NCI-H2029 (cell line): ENCODE results near the gene RIGI.
"Not testable (repeated sequence)": the region's sequence is repeated elsewhere in the genome, so short reads cannot be mapped to it uniquely, and the experiment has no call there.

Source experiments
- DNase-seq: peaks from one replicate; lab custom pipeline; 2025; lab: John Stamatoyannopoulos, UW

Gene RIGI

DNA sequence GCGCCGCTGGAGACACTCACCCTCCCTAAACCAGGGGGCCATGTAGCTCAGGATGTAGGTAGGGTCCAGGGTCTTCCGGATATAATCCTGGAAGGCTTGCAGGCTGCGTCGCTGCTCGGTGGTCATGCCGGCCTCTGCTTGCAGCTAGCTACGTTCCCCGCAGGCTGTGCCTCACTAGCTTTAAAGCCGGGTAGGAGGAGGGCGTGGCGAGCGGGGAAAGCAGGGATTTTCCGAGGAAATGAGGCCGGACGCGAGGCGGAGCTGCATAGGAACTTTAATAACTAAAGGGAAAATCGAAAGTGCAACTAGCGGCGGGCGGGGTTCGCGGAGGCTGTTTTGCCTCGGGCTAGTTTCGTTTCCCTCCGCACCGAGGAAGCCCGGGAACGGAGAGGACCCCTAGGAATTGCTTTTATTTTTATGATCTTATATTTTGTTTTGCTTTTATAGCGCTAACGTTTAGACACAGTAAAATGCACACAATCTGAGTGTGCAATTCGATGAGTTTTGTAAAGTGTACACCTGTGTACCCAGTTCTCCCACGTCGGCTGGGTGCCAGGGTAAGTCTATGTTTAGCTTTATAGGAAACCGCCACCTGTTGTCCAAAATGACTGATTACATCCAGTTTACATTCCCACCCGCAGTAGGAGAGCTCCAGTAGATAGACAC lies at the start of gene RIGI:
RIGI (minus strand) TSS at position 156 of the 666 bp plus-strand sequence; CDS start at position 126, 30 bp downstream.
- peak; percentile 88 for DNase-seq

DNA sequence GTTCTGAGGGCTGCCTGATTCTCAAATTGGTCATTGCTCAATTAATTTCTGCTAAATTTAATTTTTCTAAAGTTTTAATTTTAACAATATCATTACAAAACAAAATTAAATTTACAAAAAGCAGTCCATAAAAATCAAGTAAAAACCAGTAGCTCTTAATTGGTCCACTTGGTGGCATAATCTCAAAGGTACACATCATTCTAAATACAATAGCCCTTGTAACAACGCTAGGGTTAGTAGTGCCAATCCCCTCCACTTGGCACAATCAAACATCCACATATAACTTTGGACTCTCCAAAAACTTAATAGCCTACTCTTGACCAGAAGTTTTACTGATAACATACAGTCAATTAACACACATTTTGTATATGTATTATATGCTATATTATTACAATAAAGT lies 48.9 kb upstream of the RIGI start:
- no peak for DNase-seq

DNA sequence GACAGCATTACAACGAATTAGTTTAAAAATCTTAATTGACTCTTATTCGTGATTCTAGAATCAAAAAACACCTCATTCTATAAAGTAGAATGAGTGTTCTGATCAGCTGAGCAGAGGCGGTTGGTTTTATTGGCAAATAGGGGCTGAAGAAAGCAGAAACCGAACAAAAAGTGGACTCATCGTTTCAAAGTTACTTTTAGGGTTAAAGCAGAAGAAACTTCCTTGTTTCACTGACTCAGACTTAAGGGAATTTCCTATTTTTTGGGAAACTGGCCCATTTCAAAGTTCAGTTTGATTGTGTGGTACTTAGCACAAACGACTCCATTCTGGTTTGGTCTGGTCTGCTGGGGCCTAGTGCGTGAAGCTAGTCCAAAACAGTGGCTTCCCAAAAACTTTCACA lies 47.8 kb upstream of the RIGI start:
- DNase-seq = no peak

DNA sequence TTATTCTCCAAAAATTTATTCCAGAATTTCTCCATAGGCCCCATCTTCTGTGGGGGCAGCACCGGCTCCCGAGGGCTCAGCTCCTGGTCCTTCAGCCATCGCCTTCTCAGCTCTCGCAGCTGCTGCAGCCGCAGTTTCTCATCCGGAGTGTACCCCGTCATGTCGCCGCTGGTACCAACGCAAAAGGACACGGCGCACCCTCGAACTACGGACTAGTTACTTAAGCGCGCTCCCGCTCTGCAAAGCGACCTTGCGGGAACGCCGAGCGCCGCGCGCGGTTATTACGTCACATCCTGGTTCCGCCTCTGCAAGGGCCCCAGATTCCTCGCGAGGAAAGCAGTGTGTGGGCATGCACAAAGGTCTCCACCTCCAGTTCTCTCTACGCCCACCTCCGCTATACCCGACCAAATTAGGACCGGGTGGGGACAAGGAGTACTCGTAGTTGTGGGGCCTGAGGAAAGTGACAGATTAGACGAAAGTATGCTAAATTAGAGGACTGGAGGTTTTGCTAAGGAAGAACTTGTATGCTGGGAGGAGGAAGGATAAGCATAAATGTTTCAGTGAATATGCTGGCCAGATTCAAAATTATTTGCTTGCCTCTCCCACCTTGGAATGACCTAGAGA lies 47.0 kb upstream of the RIGI start, which contains the start of gene NDUFB6:
NDUFB6 (minus strand) TSS at position 260 of the 624 bp plus-strand sequence; CDS start at position 161, 99 bp downstream.
- DNase-seq = peak; percentile 91

DNA sequence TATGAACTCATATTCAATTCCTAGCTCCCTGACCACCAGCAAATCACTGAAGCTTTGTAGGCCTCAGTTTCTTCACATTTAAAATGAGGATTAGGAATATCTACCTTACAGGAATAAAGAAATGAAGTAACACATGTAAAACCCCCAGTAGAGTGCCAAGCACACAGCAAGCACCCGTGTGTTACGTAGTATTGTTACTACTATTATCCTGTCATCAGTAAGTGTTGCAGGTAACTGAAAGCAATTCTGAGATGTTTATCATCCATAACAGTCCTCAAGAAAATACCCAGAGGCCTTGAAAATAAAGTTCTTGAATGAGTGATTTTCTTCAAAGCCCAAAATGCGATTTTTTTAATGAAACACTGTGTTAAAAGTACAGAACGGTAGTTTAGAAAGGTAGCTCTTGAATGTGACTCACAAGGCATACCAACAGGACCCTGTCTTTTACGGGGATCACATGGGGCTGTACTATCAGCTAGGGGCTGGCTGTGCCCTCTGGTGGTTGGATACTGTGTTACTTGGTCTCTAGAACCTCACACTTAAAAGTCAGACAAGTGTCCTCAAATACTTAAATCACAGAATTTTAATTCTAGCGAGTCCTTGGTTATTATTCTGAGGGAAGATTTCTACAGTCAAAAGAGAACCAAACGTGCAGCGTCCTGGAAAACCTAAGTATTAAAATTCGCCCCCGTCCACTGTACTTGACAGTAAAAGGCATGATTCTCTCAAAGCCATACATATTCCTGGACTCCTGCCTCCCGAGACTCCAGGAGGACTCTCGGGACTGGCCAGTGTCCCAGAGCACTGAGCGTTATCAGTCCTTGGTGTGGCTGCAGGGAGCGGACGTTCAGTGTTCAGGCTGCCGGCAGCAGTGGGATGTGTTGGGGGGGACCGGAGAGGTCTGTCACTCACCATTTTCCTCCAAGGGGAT lies 46.2 kb upstream of the RIGI start:
- peak; percentile 53 for DNase-seq

DNA sequence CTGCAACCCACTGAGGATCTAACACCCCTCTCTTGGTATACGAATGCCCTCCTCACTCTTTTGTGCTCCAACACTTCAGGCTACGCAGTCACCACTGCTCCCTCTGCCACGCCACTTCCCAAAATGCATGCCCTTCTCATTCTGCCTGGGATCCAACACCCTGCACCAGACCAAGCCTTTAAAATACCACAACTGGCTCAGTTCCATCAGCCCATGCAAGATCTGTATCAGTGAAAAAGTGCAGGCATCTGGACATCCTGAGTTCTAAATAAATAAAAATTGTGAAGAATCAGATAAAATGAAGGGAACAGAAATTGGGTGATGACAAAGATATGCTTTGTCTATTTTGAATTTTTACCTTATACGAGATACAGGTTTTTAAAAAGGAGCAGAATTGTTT lies 44.3 kb upstream of the RIGI start:
- DNase-seq = no peak

DNA sequence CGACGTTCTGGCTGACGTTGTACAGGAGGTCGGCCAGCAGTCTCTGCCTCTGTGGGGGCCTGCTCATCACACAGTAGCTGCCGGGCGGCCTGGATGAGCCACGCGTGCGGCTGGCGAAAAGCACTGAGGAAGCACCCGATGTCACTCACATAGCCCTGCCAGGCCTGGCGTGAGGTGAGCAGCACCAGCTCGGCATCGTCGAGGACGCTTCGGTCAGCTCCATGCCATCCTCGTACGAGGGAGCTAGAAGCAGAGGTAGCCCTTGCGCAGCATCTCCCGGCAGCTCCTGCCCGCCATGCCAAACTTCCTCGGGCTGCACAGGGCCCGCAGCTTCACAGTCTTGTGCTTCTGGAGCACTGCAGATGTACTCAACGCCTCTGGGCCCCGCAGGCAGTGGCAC lies 40.8 kb upstream of the RIGI start:
- DNase-seq = no peak

DNA sequence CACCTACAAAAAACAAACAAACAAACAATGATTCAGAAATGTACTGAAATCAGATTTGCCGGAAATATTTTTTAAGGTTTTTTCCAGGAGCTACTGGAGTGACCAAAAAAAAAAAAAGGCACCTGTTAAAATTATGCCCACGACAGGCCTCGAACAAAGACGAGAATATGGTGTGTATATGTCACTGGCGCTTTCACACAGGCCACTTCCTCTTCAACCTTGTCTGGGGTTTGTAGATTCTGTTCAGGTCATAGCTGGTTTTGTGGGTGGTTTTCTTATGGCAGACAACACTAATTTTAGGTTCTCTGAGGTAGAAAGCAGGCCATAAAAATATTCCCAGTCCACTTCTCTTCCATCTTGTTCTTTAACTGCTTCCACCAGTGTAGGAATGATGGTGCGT lies 40.0 kb upstream of the RIGI start:
- no peak for DNase-seq

DNA sequence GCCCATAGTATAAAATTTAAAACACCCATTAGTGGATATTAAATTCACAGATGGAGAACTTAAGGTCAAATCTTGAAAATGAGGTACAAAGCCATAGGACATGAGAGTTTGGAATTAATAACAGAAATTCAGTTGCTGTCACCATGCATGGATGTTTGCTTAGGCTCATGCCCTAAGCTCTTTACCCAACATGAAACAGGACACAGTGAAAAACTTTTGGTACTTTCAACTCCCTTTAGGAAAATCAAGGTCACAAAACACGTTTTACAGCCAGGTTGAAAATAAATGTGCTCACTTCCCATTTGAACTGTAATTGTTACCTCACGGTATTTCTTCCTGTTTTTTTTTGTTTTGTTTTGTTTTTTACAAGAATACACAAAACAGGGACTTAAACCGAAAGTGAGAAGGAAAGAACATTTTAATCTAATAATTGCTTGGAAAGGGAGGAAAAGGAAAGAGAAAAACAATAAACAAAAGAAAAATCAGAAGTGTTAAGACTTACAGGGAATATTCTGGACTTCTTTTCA lies 32.5 kb upstream of the RIGI start:
- no peak for DNase-seq

DNA sequence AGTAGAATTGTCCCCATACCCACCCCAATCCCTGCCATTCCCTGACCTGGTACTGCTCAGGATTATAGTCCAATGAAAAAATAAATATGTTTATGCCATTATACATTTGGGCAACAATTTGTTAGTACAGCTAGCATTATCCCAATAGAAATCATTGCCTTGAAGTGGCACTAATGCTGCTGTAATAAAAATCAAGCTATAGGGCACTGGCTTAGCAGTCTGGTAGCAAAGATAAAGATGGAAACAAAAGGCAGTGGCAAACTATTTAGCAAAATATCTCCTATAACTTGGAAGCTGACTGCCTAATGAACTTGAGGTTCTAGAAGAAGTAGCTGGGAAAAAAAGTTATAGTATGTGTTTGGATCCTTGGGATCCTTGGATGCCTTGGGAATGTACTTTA lies 28.6 kb upstream of the RIGI start:
- no peak for DNase-seq

DNA sequence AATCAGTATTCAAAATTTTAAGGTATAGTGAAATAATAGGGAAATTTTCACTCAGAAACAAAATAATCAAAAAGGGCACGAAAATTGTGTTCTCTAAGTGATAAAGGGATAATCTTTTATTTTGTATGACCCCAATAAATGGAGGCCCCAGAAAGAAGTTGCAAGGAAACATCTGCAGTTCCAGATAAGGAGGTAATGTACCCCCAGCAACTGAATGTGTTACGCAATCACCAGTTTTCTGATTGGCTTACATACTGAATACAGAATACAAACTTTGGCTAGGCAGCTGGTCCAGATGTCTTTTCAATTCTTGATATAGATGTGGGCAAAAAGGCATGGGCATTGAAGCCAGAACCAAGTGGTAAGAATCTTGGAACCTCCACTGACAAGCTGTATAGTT lies 28.1 kb upstream of the RIGI start:
- no peak for DNase-seq

DNA sequence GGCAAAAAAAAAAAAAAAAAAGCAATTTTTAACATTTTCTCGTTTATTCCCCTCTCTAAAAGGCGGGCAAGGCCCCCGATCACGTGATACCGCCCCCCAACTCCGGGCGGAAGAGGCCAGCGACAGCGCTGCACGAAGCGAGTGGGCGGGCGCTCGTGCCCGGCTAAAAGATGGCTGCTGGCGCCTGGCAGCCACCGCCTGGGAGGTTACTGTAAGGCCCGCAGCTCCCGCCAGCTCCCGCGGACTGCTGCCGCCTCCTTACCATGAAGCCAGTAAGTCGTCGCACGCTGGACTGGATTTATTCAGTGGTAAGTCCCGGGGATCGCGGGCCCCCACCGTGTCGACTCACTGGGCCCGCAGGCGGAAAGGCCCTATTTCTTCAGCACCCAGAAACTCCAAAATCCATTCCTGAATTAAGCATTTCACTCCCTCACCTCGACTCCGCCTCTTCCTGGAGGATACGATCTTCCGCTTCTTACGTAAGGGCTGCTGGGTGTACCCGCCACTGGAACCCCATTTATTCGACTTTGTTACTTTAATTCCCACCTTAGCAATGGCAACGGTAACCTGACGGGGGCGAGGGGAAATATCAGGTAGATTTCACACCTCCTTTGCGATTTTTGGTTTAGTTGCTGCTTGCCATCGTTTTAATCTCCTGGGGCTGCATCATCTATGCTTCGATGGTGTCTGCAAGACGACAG lies 26.3 kb upstream of the RIGI start, which contains the start of the genes SMIM27 and TOPORS:
SMIM27 (plus strand) TSS at position 156 of the 701 bp plus-strand sequence; CDS start at position 264, 108 bp downstream.
TOPORS (minus strand) TSS at position 415 of the 701 bp plus-strand sequence; CDS start at position 265, 150 bp downstream.
- DNase-seq = peak; percentile 91

DNA sequence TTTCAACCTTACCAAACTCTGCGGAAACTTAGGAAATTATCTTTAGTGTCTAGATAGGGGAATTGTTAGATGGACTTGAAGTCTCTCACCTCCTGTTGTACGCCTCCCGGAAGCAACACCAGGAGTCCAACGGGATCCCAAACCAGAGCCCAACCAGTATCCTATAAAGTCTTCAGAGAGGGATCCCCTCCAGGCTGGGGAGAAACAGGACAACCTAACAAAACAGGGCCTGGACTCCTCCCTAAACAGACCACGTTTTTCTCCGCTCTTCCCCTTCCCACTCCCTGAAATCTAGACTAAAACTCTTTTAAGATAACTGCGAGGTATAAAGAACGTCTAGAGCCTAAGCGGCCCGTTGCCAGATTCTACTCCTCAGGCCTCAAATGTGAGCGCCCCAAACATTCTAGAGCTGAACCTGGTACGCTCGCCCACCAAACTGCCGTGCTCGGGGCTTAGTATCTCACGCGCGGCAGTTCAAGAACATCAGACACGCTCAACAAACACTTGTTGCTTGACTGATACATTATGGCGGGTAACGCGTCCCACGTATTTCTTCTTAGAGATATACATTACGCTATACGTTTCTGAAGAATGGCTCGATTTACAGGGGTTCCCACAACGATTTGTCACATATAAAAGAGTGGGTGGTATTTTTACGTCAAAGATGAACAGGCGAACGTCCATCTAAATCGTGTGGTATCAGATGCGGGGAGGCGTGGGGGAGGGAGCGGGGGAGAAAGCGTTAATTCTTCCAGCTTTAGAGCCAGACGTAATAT lies 25.5 kb upstream of the RIGI start:
- peak; percentile 47 for DNase-seq

DNA sequence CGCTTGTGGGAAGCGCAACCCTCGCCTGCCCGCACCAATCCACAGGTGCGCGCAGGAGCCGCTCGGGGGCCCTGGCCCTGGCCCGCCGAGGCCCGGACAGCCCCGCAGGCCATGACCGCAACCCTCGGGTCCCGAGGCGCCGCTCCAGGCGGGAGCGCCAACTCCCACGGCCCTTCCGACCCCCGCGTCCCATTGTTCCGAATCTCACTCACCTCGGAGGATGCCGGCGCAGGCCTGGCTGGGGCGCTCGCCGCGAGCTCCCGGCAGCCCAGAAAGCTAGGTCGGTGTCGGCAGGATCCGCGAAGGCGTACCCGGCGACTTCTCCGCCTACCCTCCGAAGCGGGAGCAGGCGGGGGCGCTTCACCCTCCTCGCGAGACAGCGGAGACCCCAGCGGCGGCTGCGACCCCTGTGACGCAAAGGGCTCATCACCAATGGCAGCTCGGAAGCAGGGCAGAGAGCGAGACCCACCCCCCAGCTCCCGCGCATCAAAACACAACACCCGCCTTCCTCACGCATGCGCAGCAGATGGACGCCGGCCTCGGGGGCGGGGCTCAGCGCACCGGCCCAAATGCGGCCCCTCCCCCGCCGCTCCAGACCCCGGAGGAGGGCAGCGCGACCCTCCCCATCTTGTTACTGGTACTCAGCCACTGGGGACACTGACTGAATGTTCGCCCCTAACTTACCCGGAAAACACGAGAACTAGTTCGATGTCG lies 24.7 kb upstream of the RIGI start:
- peak; percentile 83 for DNase-seq

DNA sequence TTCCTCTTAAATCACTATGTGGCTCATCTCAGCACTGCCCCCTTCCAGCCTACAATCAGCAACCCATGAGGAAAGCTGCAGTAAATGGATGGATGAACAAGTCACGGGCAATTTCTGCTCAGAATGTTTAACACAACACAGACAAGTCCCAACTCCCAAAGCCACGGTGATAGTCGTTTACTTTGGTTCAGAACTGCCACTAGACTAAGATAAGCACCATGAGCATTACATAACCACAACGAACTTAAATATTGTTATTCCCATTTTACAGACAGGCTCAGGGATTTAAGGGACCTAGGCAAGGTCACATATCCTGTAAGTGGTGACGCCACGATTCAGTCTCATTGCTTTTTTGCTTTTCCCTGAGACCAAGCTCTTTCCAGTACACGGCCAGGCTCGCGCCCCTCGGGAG lies 24.2 kb upstream of the RIGI start:
- DNase-seq = no peak

DNA sequence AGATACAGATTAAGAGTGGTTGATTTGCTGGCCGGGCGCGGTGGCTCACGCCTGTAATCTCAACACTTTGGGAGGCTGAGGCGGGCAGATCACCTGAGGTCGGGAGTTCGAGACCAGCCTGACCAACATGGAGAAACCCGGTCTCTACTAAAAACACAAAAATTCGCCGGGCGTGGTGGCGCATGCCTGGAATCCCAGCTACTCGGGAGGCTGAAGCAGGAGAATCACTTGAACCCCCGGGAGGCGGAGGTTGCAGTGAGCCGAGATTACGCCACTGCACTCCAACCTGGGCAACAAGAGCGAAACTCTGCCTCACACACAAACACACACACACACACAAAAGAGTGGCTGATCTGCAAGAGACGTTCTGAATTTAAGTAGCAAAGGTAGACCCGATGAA lies 22.2 kb upstream of the RIGI start:
- DNase-seq = not testable (repeated sequence)

DNA sequence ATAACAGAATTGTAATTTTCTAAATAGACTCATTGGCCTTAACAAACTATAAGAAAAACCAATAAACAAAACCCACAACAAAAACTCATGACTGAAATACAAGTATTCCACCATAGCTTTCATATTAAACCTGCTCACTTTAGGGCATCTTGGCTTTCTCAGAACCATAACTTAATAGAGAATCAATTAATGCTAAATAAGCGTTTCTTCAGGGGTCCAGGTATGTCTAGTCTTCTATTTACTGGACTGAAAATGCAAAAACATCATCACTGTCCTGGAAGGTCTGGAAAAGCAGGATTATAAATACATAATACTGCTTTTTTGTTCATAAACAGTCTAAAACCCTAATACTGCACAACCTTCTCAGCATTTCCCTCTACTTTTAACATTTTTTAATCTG lies 19.9 kb upstream of the RIGI start:
- no peak for DNase-seq

DNA sequence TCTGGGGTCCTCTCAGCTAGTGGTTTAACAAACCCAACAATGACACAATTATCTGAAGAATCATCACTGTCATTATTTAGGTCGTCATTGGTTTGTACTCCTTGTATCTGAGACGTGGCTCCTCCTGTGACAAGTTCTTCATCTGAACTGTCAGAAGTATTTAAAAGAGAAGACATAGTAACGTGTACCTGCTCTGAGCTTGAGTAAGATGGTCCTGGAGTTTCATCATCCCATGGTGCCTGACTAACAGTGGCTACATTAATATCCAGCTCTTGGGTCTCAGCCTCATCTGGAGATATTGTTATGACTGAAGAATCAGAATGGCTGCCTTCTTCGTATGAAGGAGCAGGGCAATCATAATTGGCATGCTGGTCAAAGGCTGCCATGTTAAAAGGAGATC lies 17.1 kb upstream of the RIGI start:
- no peak for DNase-seq

DNA sequence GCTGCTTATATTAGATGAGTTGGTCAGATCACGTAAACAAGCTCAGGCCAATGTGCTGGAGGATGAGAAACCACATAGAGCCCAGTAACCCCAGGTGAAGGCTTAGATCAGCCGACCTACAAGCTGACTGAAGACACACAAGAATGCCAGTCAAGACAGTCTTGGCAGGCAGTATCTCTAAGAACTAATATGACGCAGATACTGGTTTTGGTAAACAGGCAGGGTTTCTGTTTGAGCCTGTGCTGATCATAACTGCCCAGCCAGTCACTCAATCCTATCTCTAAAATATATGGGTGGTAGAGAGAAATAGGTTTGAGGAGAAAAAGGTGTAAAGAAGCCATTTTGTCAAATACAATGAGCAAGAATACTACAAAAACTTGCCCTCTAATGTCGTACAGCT lies 7.8 kb upstream of the RIGI start:
- DNase-seq = no peak

DNA sequence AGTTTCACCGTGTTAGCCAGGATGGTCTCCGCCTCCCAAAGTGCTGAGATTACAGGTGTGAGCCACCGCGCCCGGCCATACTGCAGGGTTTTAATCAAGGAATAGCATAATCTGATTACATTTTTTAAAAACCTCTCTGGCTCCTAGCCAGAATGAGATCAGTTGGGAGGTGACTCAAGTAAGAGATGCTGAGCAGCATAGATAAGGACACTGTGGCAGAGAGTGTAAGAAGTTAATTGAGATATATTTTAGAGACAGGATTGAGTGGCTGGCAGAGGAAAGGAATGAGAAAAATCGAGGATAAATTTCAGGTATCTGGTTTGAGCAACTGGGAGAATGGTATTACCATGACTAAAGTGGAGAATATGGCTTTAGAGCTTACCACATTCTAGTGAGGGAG lies 7.3 kb upstream of the RIGI start:
- no peak for DNase-seq
